Neuronal stem cell (in vitro differentiated cells): ENCODE data around the gene LSM14A.

Source experiments
- DNase-seq: peaks from one replicate; pipeline ENCODE4 v3.0.0-alpha.2; 2013; ENCODE audit warnings: low spot score
- H2AFZ ChIP-seq: one replicate; pipeline ENCODE4 v1.6.1; 2013; ENCODE audit warnings: mild to moderate bottlenecking, low read length, inconsistent platforms
- H2AK5ac ChIP-seq: 2 replicates; pipeline ENCODE4 v1.6.1; 2013; ENCODE audit warnings: low read depth, mild to moderate bottlenecking, inconsistent platforms, low read length, moderate library complexity, mixed read lengths
- H2BK120ac ChIP-seq: 2 replicates; pipeline ENCODE4 v1.6.1; 2013; ENCODE audit warnings: low read depth, mild to moderate bottlenecking, inconsistent platforms, low read length, moderate library complexity, mixed read lengths
- H2BK12ac ChIP-seq: one replicate; pipeline ENCODE4 v1.6.1; 2013; ENCODE audit warnings: low read length, inconsistent platforms
- H2BK15ac ChIP-seq: 2 replicates; pipeline ENCODE4 v1.6.1; 2013; ENCODE audit warnings: mild to moderate bottlenecking, low read length, inconsistent platforms, mixed read lengths
- H2BK5ac ChIP-seq: one replicate; pipeline ENCODE4 v1.6.1; 2013; ENCODE audit warnings: inconsistent platforms, mild to moderate bottlenecking, low read length, moderate library complexity
- H3K14ac ChIP-seq: one replicate; pipeline ENCODE4 v1.6.1; 2013; ENCODE audit warnings: low read length, inconsistent platforms
- H3K18ac ChIP-seq: 2 replicates; pipeline ENCODE4 v1.6.1; 2013; ENCODE audit warnings: low read length, inconsistent platforms
- H3K23ac ChIP-seq: 2 replicates; pipeline ENCODE4 v1.6.1; 2013; ENCODE audit warnings: low read depth, mild to moderate bottlenecking, mixed read lengths, low read length, inconsistent platforms; ENCODE audit not compliant: poor library complexity
- H3K27ac ChIP-seq: replicated peaks from 3 replicates; pipeline ENCODE4 v1.5.1; 2013; ENCODE audit warnings: low read length, inconsistent platforms
- H3K27me3 ChIP-seq, 3 experiments: 2 replicates each; pipeline ENCODE4 v1.6.1; 2013; ENCODE audit warnings: low read length in 3 of 3, mild to moderate bottlenecking in 2 of 3, inconsistent platforms in 1 of 3, low read depth in 1 of 3, mixed read lengths in 1 of 3, moderate library complexity in 1 of 3; ENCODE audit not compliant: control insufficient read depth in 3 of 3, insufficient read depth in 3 of 3
- H3K36me3 ChIP-seq, 2 donors: replicated peaks in 1 of 2; 2 replicates each; pipeline ENCODE4 v1.6.1; 2013; ENCODE audit warnings: low read length in 2 of 2; ENCODE audit not compliant: control insufficient read depth in 2 of 2, insufficient read depth in 2 of 2
- H3K4ac ChIP-seq: 2 replicates; pipeline ENCODE4 v1.6.1; 2013; ENCODE audit warnings: inconsistent platforms, mild to moderate bottlenecking, low read length, moderate library complexity
- H3K4me1 ChIP-seq, 2 donors: 1 replicate in 1 of 2; 2 replicates in 1 of 2; pipeline ENCODE4 v1.6.1; 2013; ENCODE audit warnings: low read length in 2 of 2, low read depth in 1 of 2; ENCODE audit not compliant: control insufficient read depth in 2 of 2, insufficient read depth in 1 of 2
- H3K4me2 ChIP-seq: one replicate; pipeline ENCODE4 v1.6.1; 2013; ENCODE audit warnings: mild to moderate bottlenecking, low read length, inconsistent platforms; ENCODE audit not compliant: insufficient read depth, poor library complexity, severe bottlenecking
- H3K4me3 ChIP-seq, 2 donors: 2 replicates each; pipeline ENCODE4 v1.5.1; 2013; ENCODE audit warnings: low read length in 2 of 2, mild to moderate bottlenecking in 2 of 2, inconsistent platforms in 1 of 2, moderate library complexity in 1 of 2
- H3K79me1 ChIP-seq: one replicate; pipeline ENCODE4 v1.6.1; 2013; ENCODE audit warnings: low read depth, mild to moderate bottlenecking, inconsistent platforms, low read length, moderate library complexity
- H3K9ac ChIP-seq: one replicate; pipeline ENCODE4 v1.6.1; 2013; ENCODE audit warnings: mild to moderate bottlenecking, low read depth, low read length, inconsistent platforms; ENCODE audit not compliant: poor library complexity
- H3K9me3 ChIP-seq, 2 donors: replicated peaks in 1 of 2; 2 replicates each; pipeline versions ENCODE3 to v1.6.1; 2013; ENCODE audit warnings: low read length in 2 of 2, mild to moderate bottlenecking in 2 of 2, inconsistent platforms in 1 of 2, low read depth in 1 of 2, mixed read lengths in 1 of 2, moderate library complexity in 1 of 2; ENCODE audit not compliant: control insufficient read depth in 2 of 2, insufficient read depth in 1 of 2
- H4K8ac ChIP-seq: one replicate; pipeline ENCODE4 v1.6.1; 2013; ENCODE audit warnings: low read depth, mild to moderate bottlenecking, inconsistent platforms, low read length, moderate library complexity
- H4K91ac ChIP-seq: one replicate; pipeline ENCODE4 v1.6.1; 2013; ENCODE audit warnings: low read length, low read depth, mild to moderate bottlenecking, inconsistent platforms; ENCODE audit not compliant: poor library complexity
- WGBS, 2 donors: extraction: QIAGEN DNeasy Blood & Tissue Kit; methylation state at CpG; one replicate each; pipeline ENCODE4 v1.1.7; 2013; ENCODE audit warnings: missing lambda C conversion rate in 2 of 2, mixed read lengths in 1 of 2; ENCODE audit not compliant: insufficient read length in 2 of 2, insufficient replicate concordance in 1 of 2; ENCODE audit errors: extremely low coverage in 2 of 2; 5-methylcytosine and 5-hydroxymethylcytosine counted together

LSM14A gene

GRCh38 chr19:34261334-34262109, 89.2 kb downstream of the LSM14A start:
- Histone ChIP-seq H3K4me1 (peaks cover 0 to 8% of the 10 kb centered on the region in 2 donors), H2AK5ac (no peak overlapping the region), H3K4ac (no peak overlapping the region), H3K27ac (no peak overlapping the region), H3K27me3 (no peaks in the 10 kb centered on the region), H2AFZ (no peak overlapping the region), H3K18ac (no peak overlapping the region), H2BK120ac (no peak overlapping the region), H2BK15ac (no peak overlapping the region), H3K79me1 (peaks cover 2% of the 10 kb centered on the region), H2BK5ac (no peak overlapping the region), H3K9ac (no peak overlapping the region), H3K9me3 (no peaks in the 10 kb centered on the region), H3K23ac (no peak overlapping the region), H3K14ac (no peak overlapping the region), H3K4me2 (no peak overlapping the region), H4K8ac (no peak overlapping the region), H2BK12ac (no peak overlapping the region), H3K36me3 (peaks cover 0 to 20% of the 10 kb centered on the region in 2 donors), H4K91ac (no peak overlapping the region), H3K4me3 (no peak overlapping the region)
- no CpG with 5 or more reads among the region's 6 CpGs for WGBS, 2 donors
- DNase-seq, result no peak

GRCh38 chr19:34263745-34264237, 91.5 kb downstream of the LSM14A start:
- no peak overlapping the region for H2AFZ ChIP-seq
- H3K18ac ChIP-seq, result no peak overlapping the region
- no peak overlapping the region for H3K4ac ChIP-seq
- no peak overlapping the region for H2BK12ac ChIP-seq
- H2BK120ac ChIP-seq, result no peak overlapping the region
- DNase-seq, result no peak
- no CpG with 5 or more reads among the region's 8 CpGs for WGBS, 2 donors
- no peak overlapping the region for H3K4me2 ChIP-seq
- H3K4me3 ChIP-seq, result no peak overlapping the region
- H4K91ac ChIP-seq, result no peak overlapping the region
- H3K36me3 ChIP-seq, result peaks cover 0 to 19% of the 10 kb centered on the region in 2 donors
- H2BK5ac ChIP-seq, result no peak overlapping the region
- no peak overlapping the region for H3K9ac ChIP-seq
- H2BK15ac ChIP-seq, result no peak overlapping the region
- peaks cover 2% of the 10 kb centered on the region for H3K79me1 ChIP-seq
- H3K4me1 ChIP-seq, result peaks cover 0 to 8% of the 10 kb centered on the region in 2 donors
- no peak overlapping the region for H3K23ac ChIP-seq
- no peak overlapping the region for H3K27ac ChIP-seq
- no peak overlapping the region for H4K8ac ChIP-seq
- no peaks in the 10 kb centered on the region for H3K27me3 ChIP-seq
- H2AK5ac ChIP-seq, result no peak overlapping the region
- no peak overlapping the region for H3K14ac ChIP-seq
- H3K9me3 ChIP-seq, result no peaks in the 10 kb centered on the region

- Histone ChIP-seq H3K9me3 (no peaks in the 10 kb centered on the region), H2BK12ac (no peak overlapping the region), H2BK120ac (no peak overlapping the region), H2BK15ac (no peak overlapping the region), H3K14ac (no peak overlapping the region), H2AK5ac (no peak overlapping the region), H3K23ac (no peak overlapping the region), H3K4me2 (no peak overlapping the region), H3K27ac (no peak overlapping the region), H2AFZ (no peak overlapping the region), H3K18ac (no peak overlapping the region), H3K4me1 (peaks cover 5 to 13% of the 10 kb centered on the region in 2 donors), H3K79me1 (peaks cover 3% of the 10 kb centered on the region), H4K8ac (no peak overlapping the region), H3K9ac (no peak overlapping the region), H4K91ac (no peak overlapping the region), H3K27me3 (no peaks in the 10 kb centered on the region), H2BK5ac (no peak overlapping the region), H3K4me3 (no peak overlapping the region), H3K36me3 (peaks cover 0 to 13% of the 10 kb centered on the region in 2 donors), H3K4ac (no peak overlapping the region)
- no CpG with 5 or more reads among the region's 6 CpGs for WGBS, 2 donors
- DNase-seq, result no peak
Observed at GRCh38 chr19:34265221-34265650, 92.9 kb downstream of the LSM14A start.

GRCh38 chr19:34269081-34269480, 96.8 kb downstream of the LSM14A start:
- H2AFZ ChIP-seq, result no peak overlapping the region
- H2BK12ac ChIP-seq, result no peak overlapping the region
- no peak overlapping the region for H2BK120ac ChIP-seq
- H3K9me3 ChIP-seq, result no peaks in the 10 kb centered on the region
- H3K9ac ChIP-seq, result no peak overlapping the region
- H3K4me3 ChIP-seq, result no peak overlapping the region
- H3K4me2 ChIP-seq, result no peak overlapping the region
- H3K79me1 ChIP-seq, result peaks cover 2% of the 10 kb centered on the region
- H3K23ac ChIP-seq, result no peak overlapping the region
- no peak overlapping the region for H3K18ac ChIP-seq
- no peak overlapping the region for H3K27ac ChIP-seq
- H3K4me1 ChIP-seq, result peaks cover 6 to 9% of the 10 kb centered on the region in 2 donors
- no CpG with 5 or more reads among the region's 8 CpGs for WGBS, 2 donors
- no peak overlapping the region for H2AK5ac ChIP-seq
- H3K27me3 ChIP-seq, result no peaks in the 10 kb centered on the region
- no peak overlapping the region for H2BK5ac ChIP-seq
- no peak overlapping the region for H3K14ac ChIP-seq
- peaks cover 0 to 20% of the 10 kb centered on the region in 2 donors for H3K36me3 ChIP-seq
- DNase-seq, result no peak
- no peak overlapping the region for H4K8ac ChIP-seq
- no peak overlapping the region for H4K91ac ChIP-seq
- H2BK15ac ChIP-seq, result no peak overlapping the region
- H3K4ac ChIP-seq, result no peak overlapping the region
